Activated naive CD4-positive, alpha-beta T cell treated with anti-CD3 and anti-CD28 coated beads, Interleukin-2, amount 50 U/mL, for 24 hours (primary cell): ENCODE results near the gene CLHC1.
"Not testable (repeated sequence)": the region's sequence is repeated elsewhere in the genome, so short reads cannot be mapped to it uniquely, and the experiment has no call there.

Experiments
- H3K27ac Mint-ChIP-seq: one replicate; pipeline ENCODE4 v1.8.0; 2021; ENCODE audit warnings: mild to moderate bottlenecking, mixed read lengths
- H3K27me3 Mint-ChIP-seq: one replicate; pipeline ENCODE4 v1.8.0; 2021; ENCODE audit warnings: mixed read lengths
- H3K36me3 Mint-ChIP-seq: one replicate; pipeline ENCODE4 v1.8.0; 2021; ENCODE audit warnings: mixed read lengths
- H3K4me1 Mint-ChIP-seq: one replicate; pipeline ENCODE4 v1.8.0; 2021; ENCODE audit warnings: mixed read lengths
- H3K4me3 Mint-ChIP-seq: one replicate; pipeline ENCODE4 v1.8.0; 2021; ENCODE audit warnings: mild to moderate bottlenecking, mixed read lengths
- H3K9me3 Mint-ChIP-seq: one replicate; pipeline ENCODE4 v1.8.0; 2021; ENCODE audit warnings: mixed read lengths

The CLHC1 gene

GRCh38 chr2:55139305-55139704 is 92.8 kb downstream of the CLHC1 start:
- H3K36me3 Mint-ChIP-seq, result peaks cover 6% of the 10 kb centered on the region
- peaks cover 32% of the 10 kb centered on the region for H3K4me1 Mint-ChIP-seq
- H3K9me3 Mint-ChIP-seq, result no peaks in the 10 kb centered on the region
- H3K4me3 Mint-ChIP-seq, result no peak overlapping the region
- no peaks in the 10 kb centered on the region for H3K27me3 Mint-ChIP-seq
- no peak overlapping the region for H3K27ac Mint-ChIP-seq

GRCh38 chr2:55138882-55139229 is 93.2 kb downstream of the CLHC1 start:
- H3K9me3 Mint-ChIP-seq, result no peaks in the 10 kb centered on the region
- H3K4me1 Mint-ChIP-seq, result peaks cover 36% of the 10 kb centered on the region
- H3K27ac Mint-ChIP-seq, result no peak overlapping the region
- no peak overlapping the region for H3K4me3 Mint-ChIP-seq
- H3K27me3 Mint-ChIP-seq, result no peaks in the 10 kb centered on the region
- H3K36me3 Mint-ChIP-seq, result peaks cover 4% of the 10 kb centered on the region

- Mint-ChIP-seq H3K4me3 (no peak overlapping the region), H3K9me3 (no peaks in the 10 kb centered on the region), H3K36me3 (peaks cover 4% of the 10 kb centered on the region), H3K4me1 (peaks cover 42% of the 10 kb centered on the region), H3K27ac (no peak overlapping the region), H3K27me3 (no peaks in the 10 kb centered on the region)
These were observed 93.8 kb downstream of the CLHC1 start for GRCh38 chr2:55138014-55138881.

GRCh38 chr2:55137024-55137958 is 94.8 kb downstream of the CLHC1 start:
- H3K27me3 Mint-ChIP-seq, result no peaks in the 10 kb centered on the region
- no peaks in the 10 kb centered on the region for H3K9me3 Mint-ChIP-seq
- peaks cover 40% of the 10 kb centered on the region for H3K4me1 Mint-ChIP-seq
- peak overlapping the region; percentile 48 for H3K27ac Mint-ChIP-seq
- no peak overlapping the region for H3K4me3 Mint-ChIP-seq
- H3K36me3 Mint-ChIP-seq, result peaks cover 4% of the 10 kb centered on the region

- peak overlapping the region; percentile 17 for H3K27ac Mint-ChIP-seq
- H3K4me1 Mint-ChIP-seq, result peaks cover 32% of the 10 kb centered on the region
- no peaks in the 10 kb centered on the region for H3K27me3 Mint-ChIP-seq
- peaks cover 2% of the 10 kb centered on the region for H3K36me3 Mint-ChIP-seq
- no peak overlapping the region for H3K4me3 Mint-ChIP-seq
- no peaks in the 10 kb centered on the region for H3K9me3 Mint-ChIP-seq
These were observed 96.0 kb downstream of the CLHC1 start for GRCh38 chr2:55136138-55136541.

GRCh38 chr2:55135491-55135890 is 96.6 kb downstream of the CLHC1 start:
- Mint-ChIP-seq H3K27ac (no peak overlapping the region), H3K27me3 (no peaks in the 10 kb centered on the region), H3K36me3 (peaks cover 2% of the 10 kb centered on the region), H3K9me3 (no peaks in the 10 kb centered on the region), H3K4me3 (peak overlapping the region; percentile 1), H3K4me1 (peaks cover 32% of the 10 kb centered on the region)

- peaks cover 2% of the 10 kb centered on the region for H3K36me3 Mint-ChIP-seq
- peak overlapping the region; percentile 93 for H3K27ac Mint-ChIP-seq
- no peaks in the 10 kb centered on the region for H3K27me3 Mint-ChIP-seq
- H3K4me3 Mint-ChIP-seq, result peak overlapping the region; percentile 87
- H3K9me3 Mint-ChIP-seq, result no peaks in the 10 kb centered on the region
- peaks cover 32% of the 10 kb centered on the region for H3K4me1 Mint-ChIP-seq
These were observed 97.8 kb downstream of the CLHC1 start for GRCh38 chr2:55134316-55134706.

DNA sequence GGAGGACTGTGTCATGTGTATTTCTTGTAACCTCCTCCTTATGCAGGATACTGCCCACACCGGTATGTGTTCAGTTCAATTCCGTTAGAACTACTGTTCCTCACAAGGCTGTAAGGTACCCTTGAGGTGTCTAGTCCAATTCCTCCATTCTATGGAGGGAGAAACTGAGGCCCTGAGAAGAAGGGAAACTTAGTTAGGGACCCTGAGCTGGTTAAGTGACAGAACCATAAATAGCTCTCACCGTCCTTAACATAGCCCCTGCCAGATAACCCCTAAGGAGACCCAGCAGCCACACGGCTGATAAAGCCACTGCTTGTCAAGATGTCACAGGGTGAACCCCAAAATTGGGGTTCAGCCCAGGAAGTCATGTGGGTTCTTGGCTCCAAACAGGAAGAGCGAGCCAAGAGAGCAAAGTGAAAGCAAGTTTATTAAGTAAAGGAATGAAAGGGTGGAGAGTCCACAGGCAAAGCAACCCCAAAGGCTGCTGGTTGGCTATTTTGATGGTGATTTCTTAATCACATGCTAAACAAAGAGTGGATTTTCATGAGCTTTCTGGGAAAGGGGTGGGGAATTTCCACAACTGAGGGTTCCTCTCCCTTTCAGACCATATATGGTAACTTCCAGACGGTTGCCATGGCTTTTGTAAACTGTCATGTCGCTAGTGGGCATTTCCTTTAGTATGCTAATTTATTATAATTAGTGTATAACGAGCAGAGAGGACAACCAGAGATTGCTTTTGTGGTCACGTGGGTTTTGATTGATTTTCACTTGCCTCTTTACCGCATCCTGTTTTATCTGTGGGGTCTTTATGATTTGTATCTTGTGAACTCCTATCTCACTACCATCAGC is 98.4 kb downstream of the CLHC1 start:
- no peaks in the 10 kb centered on the region for H3K9me3 Mint-ChIP-seq
- peak overlapping the region; percentile 87 for H3K4me3 Mint-ChIP-seq
- peaks cover 32% of the 10 kb centered on the region for H3K4me1 Mint-ChIP-seq
- peak overlapping the region; percentile 93 for H3K27ac Mint-ChIP-seq
- H3K27me3 Mint-ChIP-seq, result no peaks in the 10 kb centered on the region
- peaks cover 2% of the 10 kb centered on the region for H3K36me3 Mint-ChIP-seq

DNA sequence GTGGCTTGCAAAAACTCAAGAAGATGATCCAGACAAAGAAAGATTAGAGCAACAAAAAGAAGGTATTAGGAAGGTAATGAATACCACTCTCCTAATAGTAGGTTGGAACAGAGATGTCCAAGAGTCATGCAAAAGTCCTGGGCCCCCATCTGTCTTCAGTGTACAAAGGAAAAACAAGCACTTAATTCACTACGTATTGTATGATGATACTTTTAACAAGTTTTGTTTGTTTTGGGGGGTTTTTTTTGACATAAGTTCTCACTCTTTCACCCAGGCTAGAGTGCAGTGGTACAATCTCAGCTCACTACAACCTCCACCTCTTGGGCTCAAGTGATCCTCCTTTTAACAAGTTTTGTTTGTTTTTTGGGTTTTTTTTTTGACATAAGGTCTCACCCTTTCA is 101.2 kb downstream of the CLHC1 start:
- Mint-ChIP-seq H3K9me3 (no peaks in the 10 kb centered on the region), H3K27ac (peak overlapping the region; percentile 71), H3K4me1 (peaks cover 22% of the 10 kb centered on the region), H3K36me3 (peaks cover 3% of the 10 kb centered on the region), H3K27me3 (no peaks in the 10 kb centered on the region), H3K4me3 (no peak overlapping the region)

GRCh38 chr2:55126643-55127042 is 105.5 kb downstream of the CLHC1 start:
- H3K4me1 Mint-ChIP-seq, H3K4me3 Mint-ChIP-seq: not testable (repeated sequence)

More at GRCh38 chr2:55126643-55127042, 105.5 kb downstream of the CLHC1 start:
- H3K27me3 Mint-ChIP-seq, H3K9me3 Mint-ChIP-seq, H3K27ac Mint-ChIP-seq, H3K36me3 Mint-ChIP-seq: not testable (repeated sequence)
